Caco-2 (cell line): Measurements from ENCODE around the gene C17orf78. TPM values are rescaled to one million over a fixed set of nuclear protein-coding genes. Genes with fewer than 3 reads are reported as not detected.
"Not testable (repeated sequence)": the region's sequence is repeated elsewhere in the genome, so short reads cannot be mapped to it uniquely, and the experiment has no call there.

Source experiments
- BruUV-seq: library from RNA; stranded (reverse); fragments of 400-500 nt; replicated peaks from 2 replicates; lab custom pipeline; 2021; lab: Mats Ljungman, UMichigan
- CTCF ChIA-PET: fragments of 300-600 bp; sonication (Branson Sonifier 250); formaldehyde crosslinking; loops from one replicate; lab custom pipeline; 2022; ENCODE audit warnings: antibody characterized with exemption; lab: Charles Lee
- POLR2A ChIA-PET: fragments of 300-600 bp; sonication (Branson Sonifier 250); formaldehyde crosslinking; loops from one replicate; lab custom pipeline; 2022; ENCODE audit warnings: antibody characterized with exemption; lab: Charles Lee
- DNase-seq, 2 experiments: peaks; one replicate each; pipeline versions ENCODE4 v3.0.0 to v3.0.0-alpha.2; 2020 to 2022
- H3K27me3 ChIP-seq: replicated peaks from 2 replicates; pipeline ENCODE4 v1.6.0; 2011; ENCODE audit warnings: low read length; ENCODE audit not compliant: control insufficient read depth, insufficient read depth
- H3K36me3 ChIP-seq: 2 replicates; pipeline ENCODE4 v1.5.1; 2011; ENCODE audit warnings: low read length; ENCODE audit not compliant: control insufficient read depth, insufficient read depth
- H3K4me1 ChIP-seq: fragments of 250-450 bp; sonication (Bioruptor Pico); 2 replicates; pipeline ENCODE4 v1.5.1; 2020; ENCODE audit warnings: mild to moderate bottlenecking
- H3K4me3 ChIP-seq: 2 replicates; pipeline ENCODE4 v1.5.1; 2011; ENCODE audit warnings: low read depth, mild to moderate bottlenecking, control low read depth, low read length
- H3K9me3 ChIP-seq: fragments of 250-450 bp; sonication (Bioruptor Pico); 2 replicates; pipeline ENCODE4 v1.5.1; 2020; ENCODE audit warnings: mild to moderate bottlenecking, moderate library complexity
- H3K27ac Mint-ChIP-seq: one replicate; pipeline ENCODE4 v1.8.0; 2022; ENCODE audit warnings: mixed read lengths; ENCODE audit not compliant: unreplicated experiment
- H3K27me3 Mint-ChIP-seq: one replicate; pipeline ENCODE4 v1.8.0; 2022; ENCODE audit warnings: mixed read lengths; ENCODE audit not compliant: insufficient read depth, unreplicated experiment
- H3K36me3 Mint-ChIP-seq: one replicate; pipeline ENCODE4 v1.8.0; 2022; ENCODE audit warnings: mild to moderate bottlenecking, mixed read lengths; ENCODE audit not compliant: insufficient read depth, unreplicated experiment
- H3K4me1 Mint-ChIP-seq: one replicate; pipeline ENCODE4 v1.8.0; 2022; ENCODE audit warnings: low read depth, mixed read lengths; ENCODE audit not compliant: unreplicated experiment
- H3K4me3 Mint-ChIP-seq: one replicate; pipeline ENCODE4 v1.8.0; 2022; ENCODE audit warnings: mild to moderate bottlenecking, moderate library complexity, mixed read lengths; ENCODE audit not compliant: unreplicated experiment
- H3K9me3 Mint-ChIP-seq: one replicate; pipeline ENCODE4 v1.8.0; 2022; ENCODE audit warnings: mixed read lengths; ENCODE audit not compliant: unreplicated experiment
- intact Hi-C: fragments of 100-400 bp; cut with micrococcal nuclease; formaldehyde crosslinking; loops from one replicate; pipeline ENCODE4 v1.10.0; 2022; ENCODE audit not compliant: unreplicated experiment
- total RNA-seq: library from RNA; stranded (reverse); gene quantifications from 2 replicates; pipeline ENCODE4 v1.2.3, GENCODE V29; 2022
- TF ChIP-seq, protein P1 (sequence below), 2 experiments: fragments of 200-600 bp in 1 of 2; IDR thresholded peaks; 1 replicate in 1 of 2; 2 replicates in 1 of 2; pipeline versions ENCODE4 v1.5.1 to v1.8.0; 2011 to 2022; ENCODE audit warnings: antibody characterized with exemption in 1 of 2, control low read depth in 1 of 2, inconsistent platforms in 1 of 2, low read depth in 1 of 2, low read length in 1 of 2, mild to moderate bottlenecking in 1 of 2, moderate library complexity in 1 of 2; ENCODE audit not compliant: insufficient read depth in 1 of 2, severe bottlenecking in 1 of 2, unreplicated experiment in 1 of 2

The C17orf78 gene
- total RNA-seq, 1 experiment from 2014 or later, result not detected

DNA sequence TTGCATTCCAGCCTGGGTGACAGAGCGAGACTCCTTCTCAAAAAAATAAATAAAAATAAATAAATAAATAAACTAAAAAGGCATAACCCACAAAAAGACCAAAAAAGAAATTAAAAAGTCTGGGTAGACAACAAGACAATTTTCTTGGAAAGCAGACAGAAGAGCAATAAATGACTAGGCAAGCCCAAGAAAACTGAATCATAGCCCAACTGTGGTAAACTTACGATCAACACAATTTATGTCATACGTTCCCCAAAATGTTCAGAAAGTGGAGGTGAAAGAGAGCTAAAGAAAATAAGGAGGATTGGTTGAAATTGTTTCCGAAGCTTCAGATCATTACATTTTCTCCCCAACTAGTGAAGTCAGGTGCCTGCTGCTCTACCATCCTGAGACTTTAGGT, 31.3 kb upstream of the C17orf78 start:
- Mint-ChIP-seq H3K27me3 (no peaks in the 10 kb centered on the region), H3K9me3 (peaks cover 10% of the 10 kb centered on the region), H3K4me1 (no peaks in the 10 kb centered on the region), H3K27ac (no peak overlapping the region), H3K36me3 (peaks cover 50% of the 10 kb centered on the region), H3K4me3 (no peak overlapping the region)
- BruUV-seq, result no TSS peak
- intact Hi-C loops, result no loop called here
- no peak for DNase-seq
- Histone ChIP-seq H3K4me1 (no peaks in the 10 kb centered on the region), H3K27me3 (no peaks in the 10 kb centered on the region), H3K36me3 (peaks cover 1% of the 10 kb centered on the region; the same call in 1 of the 2 replicates), H3K9me3 (0 out of 2 replicates have a peak, but pooled peaks cover 3% of the 10 kb centered on the region), H3K4me3 (no peak overlapping the region)
- POLR2A ChIA-PET, result no interaction called here
- CTCF ChIA-PET, result interaction anchor here (1.2 kb wide), 1 partner anchor 29 kb away, joined by 4 read pairs; no protein-coding TSS in a partner anchor
- TF ChIP-seq, protein P1, sequence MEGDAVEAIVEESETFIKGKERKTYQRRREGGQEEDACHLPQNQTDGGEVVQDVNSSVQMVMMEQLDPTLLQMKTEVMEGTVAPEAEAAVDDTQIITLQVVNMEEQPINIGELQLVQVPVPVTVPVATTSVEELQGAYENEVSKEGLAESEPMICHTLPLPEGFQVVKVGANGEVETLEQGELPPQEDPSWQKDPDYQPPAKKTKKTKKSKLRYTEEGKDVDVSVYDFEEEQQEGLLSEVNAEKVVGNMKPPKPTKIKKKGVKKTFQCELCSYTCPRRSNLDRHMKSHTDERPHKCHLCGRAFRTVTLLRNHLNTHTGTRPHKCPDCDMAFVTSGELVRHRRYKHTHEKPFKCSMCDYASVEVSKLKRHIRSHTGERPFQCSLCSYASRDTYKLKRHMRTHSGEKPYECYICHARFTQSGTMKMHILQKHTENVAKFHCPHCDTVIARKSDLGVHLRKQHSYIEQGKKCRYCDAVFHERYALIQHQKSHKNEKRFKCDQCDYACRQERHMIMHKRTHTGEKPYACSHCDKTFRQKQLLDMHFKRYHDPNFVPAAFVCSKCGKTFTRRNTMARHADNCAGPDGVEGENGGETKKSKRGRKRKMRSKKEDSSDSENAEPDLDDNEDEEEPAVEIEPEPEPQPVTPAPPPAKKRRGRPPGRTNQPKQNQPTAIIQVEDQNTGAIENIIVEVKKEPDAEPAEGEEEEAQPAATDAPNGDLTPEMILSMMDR (IDR thresholded peaks at IDR 0.05; ENCODE audit: insufficient read depth in 1 of 2, low read depth in 1 of 2, low read length in 1 of 2, severe bottlenecking in 1 of 2, unreplicated experiment in 1 of 2), result no peak

DNA sequence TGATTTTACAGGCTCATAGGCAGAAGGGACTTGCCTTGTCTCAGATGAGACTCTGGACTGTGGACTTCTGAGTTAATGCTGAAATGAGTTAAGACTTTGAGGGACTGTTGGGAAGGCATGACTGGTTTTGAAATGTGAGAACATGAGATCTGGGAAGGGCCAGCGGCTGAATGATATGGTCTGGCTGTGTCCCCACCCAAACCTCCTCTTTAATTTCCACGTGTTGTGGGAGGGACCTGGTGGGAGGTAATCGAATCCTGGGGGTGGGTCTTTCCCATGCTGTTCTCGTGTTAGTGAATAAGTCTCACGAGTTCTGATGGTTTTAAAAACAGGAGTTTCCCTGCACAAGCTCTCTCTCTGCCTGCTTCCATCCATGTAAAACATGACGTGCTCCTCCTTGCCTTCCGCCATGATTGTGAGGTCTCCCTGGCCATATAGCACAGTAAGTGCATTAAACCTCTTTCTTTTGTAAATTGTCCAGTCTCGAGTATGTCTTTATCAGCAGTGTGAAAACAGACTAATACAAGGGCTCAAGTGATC, 28.9 kb upstream of the C17orf78 start:
- POLR2A ChIA-PET, DNase-seq: not testable (repeated sequence)
- BruUV-seq, result TSS peak; percentile 7

DNA sequence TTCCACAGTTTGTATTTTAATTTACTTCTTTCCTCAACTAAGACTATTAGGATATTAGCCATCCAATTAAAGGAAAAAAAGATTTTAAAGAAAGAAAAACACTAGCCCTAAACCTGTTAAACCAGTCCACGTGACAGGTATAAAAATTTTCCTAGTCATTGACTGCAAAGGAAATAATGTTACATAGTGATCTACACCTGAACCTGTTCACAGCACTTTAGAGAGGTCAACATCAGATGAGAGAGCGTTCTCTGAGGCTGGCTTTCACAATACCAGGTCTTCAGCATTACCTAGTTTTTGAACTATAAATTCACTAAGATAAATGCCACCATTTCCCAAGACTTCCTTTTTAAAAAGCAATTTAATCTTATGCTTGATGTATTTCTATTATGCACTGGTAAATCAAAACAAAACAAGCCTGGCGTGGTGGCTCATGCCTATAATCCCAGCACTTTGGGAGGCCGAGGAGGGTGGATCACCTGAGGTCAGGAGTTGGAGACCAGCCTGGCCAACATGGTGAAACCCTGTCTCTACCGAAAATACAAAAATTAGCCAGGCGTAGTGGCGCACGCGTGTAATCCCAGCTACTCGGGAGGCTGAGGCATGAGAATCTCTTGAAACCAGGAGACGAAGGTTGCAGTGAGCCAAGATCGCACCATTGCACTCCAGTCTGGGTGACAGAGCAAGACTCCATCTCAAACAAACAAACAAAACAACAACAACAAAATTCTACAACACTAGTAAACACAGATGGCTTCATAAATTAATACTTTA, 18.8 kb upstream of the C17orf78 start:
- POLR2A ChIA-PET, H3K27me3 ChIP-seq, BruUV-seq, H3K9me3 Mint-ChIP-seq, DNase-seq, H3K27ac Mint-ChIP-seq, H3K27me3 Mint-ChIP-seq, H3K9me3 ChIP-seq, H3K36me3 ChIP-seq: not testable (repeated sequence)
- H3K36me3 Mint-ChIP-seq, result peaks cover 26% of the 10 kb centered on the region
- H3K4me1 Mint-ChIP-seq, result peaks cover 21% of the 10 kb centered on the region
- peak overlapping the region; percentile 84 for H3K4me3 ChIP-seq
- CTCF ChIA-PET, result interaction anchor here (1.0 kb wide), 1 partner anchor 16 kb away, joined by 3 read pairs; no protein-coding TSS in a partner anchor
- peaks cover 25% of the 10 kb centered on the region for H3K4me1 ChIP-seq
- intact Hi-C loops, result loop anchor here (5.0 kb wide), 1 partner anchor 130 kb away; the partner anchor contains the start of gene DUSP14
- H3K4me3 Mint-ChIP-seq, result peak overlapping the region; percentile 98

More for the DNA sequence above, 28.9 kb upstream of the C17orf78 start:
- H3K36me3 ChIP-seq, H3K27ac Mint-ChIP-seq, H3K4me1 ChIP-seq, H3K9me3 Mint-ChIP-seq, H3K9me3 ChIP-seq, H3K4me1 Mint-ChIP-seq, H3K4me3 ChIP-seq, H3K4me3 Mint-ChIP-seq, H3K27me3 Mint-ChIP-seq, intact Hi-C loops, H3K27me3 ChIP-seq, CTCF ChIA-PET: not testable (repeated sequence)
- peaks cover 53% of the 10 kb centered on the region for H3K36me3 Mint-ChIP-seq
